H1 (cell line): ENCODE results near the gene PLEKHG3. TPM values are rescaled to one million over a fixed set of nuclear protein-coding genes. Genes with fewer than 3 reads are reported as not detected.

Experiments used
- CTCF ChIA-PET: fragments of 300-600 bp; sonication (Branson Sonifier 250); formaldehyde crosslinking; loops from one replicate; lab custom pipeline; 2021; ENCODE audit not compliant: partially characterized antibody; lab: Charles Lee
- POLR2A ChIA-PET: fragments of 300-600 bp; sonication (Branson Sonifier 250); formaldehyde crosslinking; loops from one replicate; lab custom pipeline; 2021; ENCODE audit warnings: inconsistent platforms; ENCODE audit not compliant: partially characterized antibody; lab: Charles Lee
- DNase-seq, 2 experiments: peaks; one replicate each; pipeline versions ENCODE4 v3.0.0 to v3.0.0-alpha.2; 2010 to 2022; ENCODE audit warnings: low spot score in 2 of 2, low read depth in 1 of 2, mixed read lengths in 1 of 2
- FAIRE-seq: peaks from 2 replicates; lab custom pipeline; 2011; peaks lifted over from hg19 to GRCh38; lab: Jason Lieb, UNC
- H2AFZ ChIP-seq: 2 replicates; pipeline ENCODE4 v1.8.1; 2012; ENCODE audit warnings: low read length, inconsistent platforms
- H2AK5ac ChIP-seq: 2 replicates; pipeline ENCODE4 v1.6.1; 2013; ENCODE audit warnings: low read depth, low read length
- H2BK120ac ChIP-seq: replicated peaks from 2 replicates; pipeline ENCODE3; 2013; ENCODE audit warnings: low read depth, low read length, inconsistent platforms
- H2BK12ac ChIP-seq: 2 replicates; pipeline ENCODE4 v1.6.1; 2013; ENCODE audit warnings: low read depth, low read length
- H2BK15ac ChIP-seq: 2 replicates; pipeline ENCODE4 v1.6.1; 2013; ENCODE audit warnings: low read length
- H2BK20ac ChIP-seq: 2 replicates; pipeline ENCODE4 v1.6.1; 2013; ENCODE audit warnings: low read length
- H2BK5ac ChIP-seq: 2 replicates; pipeline ENCODE4 v1.6.1; 2013; ENCODE audit warnings: low read depth, low read length
- H3K14ac ChIP-seq: 2 replicates; pipeline ENCODE4 v1.6.1; 2013; ENCODE audit warnings: inconsistent platforms; ENCODE audit not compliant: insufficient read length
- H3K18ac ChIP-seq: 2 replicates; pipeline ENCODE4 v1.6.1; 2013; ENCODE audit warnings: low read length; ENCODE audit errors: extremely low read depth
- H3K23ac ChIP-seq: 2 replicates; pipeline ENCODE4 v1.6.1; 2013; ENCODE audit warnings: inconsistent platforms; ENCODE audit not compliant: insufficient read length
- H3K23me2 ChIP-seq: 2 replicates; pipeline ENCODE4 v1.6.1; 2013; ENCODE audit warnings: low read depth, low read length
- H3K27ac ChIP-seq: 2 replicates; pipeline ENCODE4 v1.6.1; 2011; ENCODE audit warnings: low read depth, low read length, inconsistent platforms
- H3K27me3 ChIP-seq, 4 experiments: replicated peaks in 1 of 4; 1 replicate in 1 of 4; 2 replicates in 3 of 4; pipeline versions ENCODE4 v1.6.1 to v1.8.1; 2011 to 2013; ENCODE audit warnings: low read length in 3 of 4, mild to moderate bottlenecking in 3 of 4, inconsistent platforms in 2 of 4, mixed read lengths in 2 of 4, moderate library complexity in 1 of 4; ENCODE audit not compliant: control insufficient read depth in 3 of 4, insufficient read depth in 3 of 4; ENCODE audit errors: extremely low read depth in 1 of 4
- H3K36me3 ChIP-seq, 4 experiments: 2 replicates each; pipeline versions ENCODE4 v1.6.1 to v1.8.1; 2011 to 2013; ENCODE audit warnings: mild to moderate bottlenecking in 4 of 4, low read length in 3 of 4, moderate library complexity in 2 of 4, control low read depth in 1 of 4, inconsistent platforms in 1 of 4; ENCODE audit not compliant: insufficient read depth in 4 of 4, control insufficient read depth in 2 of 4
- H3K4ac ChIP-seq: replicated peaks from 2 replicates; pipeline ENCODE3; 2013; ENCODE audit warnings: low read length, low read depth, mixed read lengths, inconsistent platforms; ENCODE audit not compliant: insufficient read length
- H3K4me1 ChIP-seq, 4 experiments: replicated peaks in 1 of 4; 1 replicate in 1 of 4; 2 replicates in 3 of 4; pipeline versions ENCODE4 v1.6.1 to v1.8.1; 2011 to 2013; ENCODE audit warnings: low read length in 3 of 4, inconsistent platforms in 2 of 4, mixed read lengths in 1 of 4; ENCODE audit not compliant: insufficient read depth in 4 of 4, control insufficient read depth in 3 of 4
- H3K4me2 ChIP-seq, 2 experiments: 2 replicates each; pipeline versions ENCODE4 v1.6.1 to v1.8.1; 2011 to 2013; ENCODE audit warnings: low read depth in 2 of 2, low read length in 2 of 2, control low read depth in 1 of 2, inconsistent platforms in 1 of 2, mild to moderate bottlenecking in 1 of 2; ENCODE audit not compliant: insufficient read depth in 1 of 2
- H3K4me3 ChIP-seq, 4 experiments: fragments of 200-600, 300-600 bp in 1 of 4; sonication (generic), shearing (Covaris generic), sonication (Bioruptor Twin) in 1 of 4; 2 replicates each; pipeline versions ENCODE4 v1.5.1 to v1.8.1; 2011 to 2016; ENCODE audit warnings: low read length in 4 of 4, low read depth in 3 of 4, control low read depth in 2 of 4, inconsistent platforms in 2 of 4, mild to moderate bottlenecking in 2 of 4, mixed read lengths in 1 of 4, moderate library complexity in 1 of 4; ENCODE audit not compliant: insufficient read depth in 2 of 4; ENCODE audit errors: extremely low read depth in 1 of 4
- H3K56ac ChIP-seq: replicated peaks from 2 replicates; pipeline ENCODE3; 2013; ENCODE audit warnings: low read depth, mild to moderate bottlenecking, mixed read lengths, low read length, inconsistent platforms; ENCODE audit not compliant: insufficient read length
- H3K79me1 ChIP-seq: 2 replicates; pipeline ENCODE4 v1.6.1; 2013; ENCODE audit warnings: low read depth, low read length, control low read depth
- H3K79me2 ChIP-seq, 2 experiments: 2 replicates each; pipeline versions ENCODE4 v1.6.1 to v1.8.1; 2012 to 2013; ENCODE audit warnings: low read length in 2 of 2, mild to moderate bottlenecking in 2 of 2, inconsistent platforms in 1 of 2; ENCODE audit not compliant: insufficient read depth in 2 of 2, control insufficient read depth in 1 of 2
- H3K9ac ChIP-seq, 4 experiments: replicated peaks in 1 of 4; 1 replicate in 1 of 4; 2 replicates in 3 of 4; pipeline versions ENCODE4 v1.6.1 to v1.8.1; 2011 to 2013; ENCODE audit warnings: low read depth in 3 of 4, low read length in 3 of 4, control low read depth in 2 of 4, mild to moderate bottlenecking in 2 of 4, moderate library complexity in 2 of 4, inconsistent platforms in 1 of 4; ENCODE audit errors: extremely low read depth in 1 of 4
- H3K9me3 ChIP-seq, 2 experiments: 2 replicates each; pipeline versions ENCODE4 v1.6.1 to v1.8.1; 2012 to 2013; ENCODE audit warnings: mild to moderate bottlenecking in 2 of 2, moderate library complexity in 2 of 2, control low read depth in 1 of 2, inconsistent platforms in 1 of 2, low read depth in 1 of 2, low read length in 1 of 2, mixed read lengths in 1 of 2; ENCODE audit not compliant: insufficient read depth in 2 of 2
- H4K20me1 ChIP-seq, 2 experiments: replicated peaks in 1 of 2; 2 replicates each; pipeline versions ENCODE3 to v1.8.1; 2011 to 2013; ENCODE audit warnings: inconsistent platforms in 2 of 2, low read length in 2 of 2, mild to moderate bottlenecking in 1 of 2; ENCODE audit not compliant: insufficient read depth in 2 of 2, control insufficient read depth in 1 of 2
- H4K5ac ChIP-seq: 2 replicates; pipeline ENCODE4 v1.6.1; 2013; ENCODE audit warnings: low read length, low read depth, mixed read lengths, inconsistent platforms; ENCODE audit not compliant: insufficient read length
- H4K8ac ChIP-seq: 2 replicates; pipeline ENCODE4 v1.8.0; 2013; ENCODE audit warnings: mild to moderate bottlenecking, moderate library complexity, low read length, inconsistent platforms; ENCODE audit not compliant: insufficient read depth; ENCODE audit errors: extremely low read depth
- H4K91ac ChIP-seq: replicated peaks from 2 replicates; pipeline ENCODE3; 2013; ENCODE audit warnings: low read length, mixed read lengths, inconsistent platforms; ENCODE audit not compliant: insufficient read length
- PHF8 ChIP-seq: fragments of 200-600 bp; sonication (generic); conservative IDR thresholded peaks from 2 replicates; pipeline ENCODE4 v1.7.1; 2012; ENCODE audit warnings: low read depth, mild to moderate bottlenecking, inconsistent platforms, low read length, moderate library complexity
- polyA plus RNA-seq, 7 experiments: library from polyadenylated mRNA; depleted of rRNA in 3 of 7; stranded (reverse) in 5 of 7; unstranded in 2 of 7; fragments of >200 nt in 5 of 7; fragments of 200-250 nt in 2 of 7; gene quantifications; 1 replicate in 5 of 7; 2 replicates in 1 of 7; 4 replicates in 1 of 7; pipeline versions ENCODE4 v1.2.1 to v1.2.3, GENCODE V29; 2011 to 2013; ENCODE audit warnings: missing spikeins in 2 of 7, mixed read lengths in 2 of 7
- total RNA-seq: library from RNA; stranded (reverse); fragmentation: NEBNext Ultra II Directional; extraction: Animal tissue kit (Norgen Biotek cat#: 25700); gene quantifications from 2 replicates; pipeline ENCODE4 v1.2.1, GENCODE V29; 2021

Gene PLEKHG3
- total and polyA plus RNA-seq, 2 of the 8 experiments (the other 6 are each of a cell fraction or from before 2014, with no cell fraction given): 43.4 to 90.6 TPM

DNA sequence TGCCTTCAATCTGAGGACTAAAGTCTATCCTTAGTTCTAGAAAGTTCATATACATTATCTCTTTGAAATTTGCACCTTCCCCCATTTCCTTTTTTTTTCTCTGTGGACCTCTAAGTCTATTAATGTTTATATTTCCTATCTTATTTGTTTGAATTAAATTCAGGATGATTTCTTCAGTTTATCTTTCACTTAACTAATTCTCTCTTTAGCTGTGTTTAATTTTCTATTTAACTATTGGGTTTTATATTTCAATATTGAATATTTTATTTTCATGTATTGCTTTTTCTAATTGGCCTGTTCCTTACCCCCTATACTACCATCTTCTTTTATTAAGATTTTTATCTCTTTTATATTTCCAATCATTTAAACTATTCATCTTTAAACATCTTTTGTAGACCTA, 9.5 kb downstream of the PLEKHG3 start:
- H4K5ac ChIP-seq: no peak overlapping the region
- no peak overlapping the region for H3K27ac ChIP-seq
- H4K20me1 ChIP-seq: peaks cover 7 to 26% of the 10 kb centered on the region in 2 experiments
- no peak overlapping the region for H2BK12ac ChIP-seq
- H2AFZ ChIP-seq: no peak overlapping the region
- H3K14ac ChIP-seq: no peak overlapping the region
- peaks cover 38 to 52% (median 43%) of the 10 kb centered on the region in 4 experiments for H3K4me1 ChIP-seq
- H3K23me2 ChIP-seq: peaks cover 12% of the 10 kb centered on the region; the same call in 1 of the 2 replicates
- no peak overlapping the region for H2BK15ac ChIP-seq
- no peak overlapping the region for H3K4ac ChIP-seq
- no peak overlapping the region for H3K4me3 ChIP-seq
- peaks cover 30 to 90% of the 10 kb centered on the region in 2 experiments for H3K79me2 ChIP-seq
- no peak overlapping the region for H4K8ac ChIP-seq
- peaks cover 0 to 9% (median 0%) of the 10 kb centered on the region in 4 experiments; a peak in 2 of 8 replicates for H3K36me3 ChIP-seq
- CTCF ChIA-PET: interaction anchor here (0.8 to 5.6 kb wide), 7 partner anchors 9 to 58 kb away, joined by 3 to 74 read pairs (median 4); partner anchors contain the start of gene PLEKHG3
- no peak overlapping the region for H3K18ac ChIP-seq
- no peak overlapping the region for H2AK5ac ChIP-seq
- H3K79me1 ChIP-seq: peaks cover 23% of the 10 kb centered on the region
- no peak overlapping the region for H2BK120ac ChIP-seq
- FAIRE-seq: no peak
- no peak overlapping the region for H3K4me2 ChIP-seq
- no peak overlapping the region for H4K91ac ChIP-seq
- no peak overlapping the region for H2BK5ac ChIP-seq
- no peak overlapping the region for H3K9ac ChIP-seq
- no peak overlapping the region for H3K23ac ChIP-seq
- H3K9me3 ChIP-seq: peaks cover 3% of the 10 kb centered on the region in 2 experiments
- H3K56ac ChIP-seq: no peak overlapping the region
- POLR2A ChIA-PET: interaction anchor here (5.4 kb wide), 1 partner anchor 9 kb away, joined by 102 read pairs; the partner anchor contains the start of gene PLEKHG3
- no peak for DNase-seq
- no peak overlapping the region for H2BK20ac ChIP-seq
- H3K27me3 ChIP-seq: 0 out of 7 replicates have a peak, but pooled peaks cover 0 to 3% (median 0%) of the 10 kb centered on the region in 4 experiments
- TF ChIP-seq PHF8: no peak
